ENCODE results near the gene RNF222. TPM values are rescaled to one million over a fixed set of nuclear protein-coding genes. Genes with fewer than 3 reads are reported as not detected.

The RNF222 gene
- polyA plus RNA-seq, 1 donor from 2014 or later, result not detected

DNA sequence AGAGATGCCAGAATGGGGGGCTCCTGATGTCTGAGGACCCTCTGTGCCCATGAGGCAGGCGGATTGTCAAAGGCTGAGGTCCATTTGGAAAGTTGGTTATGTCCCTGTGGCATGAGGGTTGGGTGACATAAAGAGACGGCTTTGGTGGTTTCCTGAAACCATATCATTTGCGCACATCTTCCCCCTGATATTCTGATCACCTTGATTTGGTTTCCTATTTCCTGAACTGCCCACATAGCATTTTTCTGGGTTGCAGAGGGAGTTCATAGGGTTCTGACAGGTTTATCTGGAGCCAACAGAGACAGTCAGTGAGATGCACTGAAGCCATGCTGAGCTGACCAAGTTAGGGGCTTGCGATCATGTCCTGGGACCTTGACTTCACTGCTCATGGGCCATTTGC lies 15.7 kb upstream of the RNF222 start:
- no peaks in the 10 kb centered on the region for H3K9me3 ChIP-seq (ENCODE audit: low read length)
- TF ChIP-seq POLR2AphosphoS5 (IDR thresholded peaks at IDR 0.05) (no peak), MXI1 (conservative IDR thresholded peaks at IDR 0.05; ENCODE audit: poor library complexity, severe bottlenecking) (no peak), EZH2 (IDR thresholded peaks at IDR 0.05; ENCODE audit: borderline replicate concordance, insufficient read depth, low read length, poor library complexity, severe bottlenecking) (no peak), SMC3 (conservative IDR thresholded peaks at IDR 0.05; ENCODE audit: poor library complexity) (no peak), TAF1 (IDR thresholded peaks at IDR 0.05; ENCODE audit: low read depth) (no peak), EP300 (conservative IDR thresholded peaks at IDR 0.05; ENCODE audit: poor library complexity, severe bottlenecking) (no peak), RAD21 (conservative IDR thresholded peaks at IDR 0.05) (no peak)
- TF ChIP-seq, protein P1, sequence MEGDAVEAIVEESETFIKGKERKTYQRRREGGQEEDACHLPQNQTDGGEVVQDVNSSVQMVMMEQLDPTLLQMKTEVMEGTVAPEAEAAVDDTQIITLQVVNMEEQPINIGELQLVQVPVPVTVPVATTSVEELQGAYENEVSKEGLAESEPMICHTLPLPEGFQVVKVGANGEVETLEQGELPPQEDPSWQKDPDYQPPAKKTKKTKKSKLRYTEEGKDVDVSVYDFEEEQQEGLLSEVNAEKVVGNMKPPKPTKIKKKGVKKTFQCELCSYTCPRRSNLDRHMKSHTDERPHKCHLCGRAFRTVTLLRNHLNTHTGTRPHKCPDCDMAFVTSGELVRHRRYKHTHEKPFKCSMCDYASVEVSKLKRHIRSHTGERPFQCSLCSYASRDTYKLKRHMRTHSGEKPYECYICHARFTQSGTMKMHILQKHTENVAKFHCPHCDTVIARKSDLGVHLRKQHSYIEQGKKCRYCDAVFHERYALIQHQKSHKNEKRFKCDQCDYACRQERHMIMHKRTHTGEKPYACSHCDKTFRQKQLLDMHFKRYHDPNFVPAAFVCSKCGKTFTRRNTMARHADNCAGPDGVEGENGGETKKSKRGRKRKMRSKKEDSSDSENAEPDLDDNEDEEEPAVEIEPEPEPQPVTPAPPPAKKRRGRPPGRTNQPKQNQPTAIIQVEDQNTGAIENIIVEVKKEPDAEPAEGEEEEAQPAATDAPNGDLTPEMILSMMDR (IDR thresholded peaks at IDR 0.05; ENCODE audit: poor library complexity, severe bottlenecking), result no peak
- TF ChIP-seq, protein P2, sequence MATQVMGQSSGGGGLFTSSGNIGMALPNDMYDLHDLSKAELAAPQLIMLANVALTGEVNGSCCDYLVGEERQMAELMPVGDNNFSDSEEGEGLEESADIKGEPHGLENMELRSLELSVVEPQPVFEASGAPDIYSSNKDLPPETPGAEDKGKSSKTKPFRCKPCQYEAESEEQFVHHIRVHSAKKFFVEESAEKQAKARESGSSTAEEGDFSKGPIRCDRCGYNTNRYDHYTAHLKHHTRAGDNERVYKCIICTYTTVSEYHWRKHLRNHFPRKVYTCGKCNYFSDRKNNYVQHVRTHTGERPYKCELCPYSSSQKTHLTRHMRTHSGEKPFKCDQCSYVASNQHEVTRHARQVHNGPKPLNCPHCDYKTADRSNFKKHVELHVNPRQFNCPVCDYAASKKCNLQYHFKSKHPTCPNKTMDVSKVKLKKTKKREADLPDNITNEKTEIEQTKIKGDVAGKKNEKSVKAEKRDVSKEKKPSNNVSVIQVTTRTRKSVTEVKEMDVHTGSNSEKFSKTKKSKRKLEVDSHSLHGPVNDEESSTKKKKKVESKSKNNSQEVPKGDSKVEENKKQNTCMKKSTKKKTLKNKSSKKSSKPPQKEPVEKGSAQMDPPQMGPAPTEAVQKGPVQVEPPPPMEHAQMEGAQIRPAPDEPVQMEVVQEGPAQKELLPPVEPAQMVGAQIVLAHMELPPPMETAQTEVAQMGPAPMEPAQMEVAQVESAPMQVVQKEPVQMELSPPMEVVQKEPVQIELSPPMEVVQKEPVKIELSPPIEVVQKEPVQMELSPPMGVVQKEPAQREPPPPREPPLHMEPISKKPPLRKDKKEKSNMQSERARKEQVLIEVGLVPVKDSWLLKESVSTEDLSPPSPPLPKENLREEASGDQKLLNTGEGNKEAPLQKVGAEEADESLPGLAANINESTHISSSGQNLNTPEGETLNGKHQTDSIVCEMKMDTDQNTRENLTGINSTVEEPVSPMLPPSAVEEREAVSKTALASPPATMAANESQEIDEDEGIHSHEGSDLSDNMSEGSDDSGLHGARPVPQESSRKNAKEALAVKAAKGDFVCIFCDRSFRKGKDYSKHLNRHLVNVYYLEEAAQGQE (IDR thresholded peaks at IDR 0.05; ENCODE audit: borderline replicate concordance), result no peak
- H3K9ac ChIP-seq (ENCODE audit: low read length), result no peak overlapping the region
- H3K4me3 ChIP-seq (ENCODE audit: low read length), result no peak overlapping the region
- H3K4me2 ChIP-seq (ENCODE audit: low read length), result no peak overlapping the region
- H3K9me2 ChIP-seq (ENCODE audit: insufficient read depth, low read length), result no peaks in the 10 kb centered on the region
- H3K36me3 ChIP-seq (ENCODE audit: insufficient read depth, low read length), result no peaks in the 10 kb centered on the region
- no peak overlapping the region for H2AFZ ChIP-seq (ENCODE audit: low read depth, low read length)
- no peak overlapping the region for H3K27ac ChIP-seq (ENCODE audit: low read length)
- no peaks in the 10 kb centered on the region for H3K79me2 ChIP-seq (replicated peaks; ENCODE audit: insufficient read depth, low read length)
- no peaks in the 10 kb centered on the region for H3K27me3 ChIP-seq (ENCODE audit: insufficient read depth, low read depth, low read length)
- H3F3A ChIP-seq (ENCODE audit: insufficient read depth, low read length, poor library complexity, severe bottlenecking), result no peaks in the 10 kb centered on the region
- no peaks in the 10 kb centered on the region for H4K20me1 ChIP-seq (ENCODE audit: insufficient read depth)

DNA sequence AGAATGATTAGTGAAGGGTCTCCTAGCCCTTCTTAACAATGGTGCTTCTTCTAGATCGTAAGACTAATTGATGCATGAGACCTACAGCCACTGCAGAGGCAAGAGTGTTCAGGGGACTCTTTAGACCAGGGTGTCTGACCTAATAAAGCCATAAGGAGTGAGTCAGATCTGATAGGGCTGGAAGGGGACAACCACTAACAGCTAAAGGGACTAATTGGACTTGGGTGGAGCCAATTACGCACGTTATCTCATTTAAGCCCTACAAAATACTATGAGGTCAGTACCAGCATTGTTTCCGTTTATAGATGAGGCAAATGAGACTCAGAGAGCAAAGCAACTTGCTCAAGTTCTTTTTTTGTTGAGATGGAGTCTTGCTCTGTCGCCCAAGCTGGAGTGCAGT lies 14.5 kb upstream of the RNF222 start:
- Histone ChIP-seq H3K79me2 (replicated peaks; ENCODE audit: insufficient read depth, low read length) (no peaks in the 10 kb centered on the region), H3K36me3 (ENCODE audit: insufficient read depth, low read length) (no peaks in the 10 kb centered on the region), H3K27me3 (ENCODE audit: insufficient read depth, low read depth, low read length) (no peaks in the 10 kb centered on the region), H3K27ac (ENCODE audit: low read length) (no peak overlapping the region), H3K4me2 (ENCODE audit: low read length) (no peak overlapping the region), H3K4me3 (ENCODE audit: low read length) (no peak overlapping the region), H3K9me3 (ENCODE audit: low read length) (no peaks in the 10 kb centered on the region), H3K9ac (ENCODE audit: low read length) (no peak overlapping the region), H2AFZ (ENCODE audit: low read depth, low read length) (no peak overlapping the region), H3F3A (ENCODE audit: insufficient read depth, low read length, poor library complexity, severe bottlenecking) (no peaks in the 10 kb centered on the region), H4K20me1 (ENCODE audit: insufficient read depth) (no peaks in the 10 kb centered on the region), H3K9me2 (ENCODE audit: insufficient read depth, low read length) (no peaks in the 10 kb centered on the region)
- TF ChIP-seq MXI1 (conservative IDR thresholded peaks at IDR 0.05; ENCODE audit: poor library complexity, severe bottlenecking) (no peak), TAF1 (IDR thresholded peaks at IDR 0.05; ENCODE audit: low read depth) (no peak), SMC3 (conservative IDR thresholded peaks at IDR 0.05; ENCODE audit: poor library complexity) (no peak), RAD21 (conservative IDR thresholded peaks at IDR 0.05) (no peak), EP300 (conservative IDR thresholded peaks at IDR 0.05; ENCODE audit: poor library complexity, severe bottlenecking) (no peak), POLR2AphosphoS5 (IDR thresholded peaks at IDR 0.05) (no peak)
- TF ChIP-seq, protein P1 (IDR thresholded peaks at IDR 0.05; ENCODE audit: poor library complexity, severe bottlenecking), result no peak
- TF ChIP-seq, protein P2 (IDR thresholded peaks at IDR 0.05; ENCODE audit: borderline replicate concordance), result no peak

All from neural cell (in vitro differentiated cells).